Endothelial cell of umbilical vein (primary cell): Measurements from ENCODE around the gene C16orf90. TPM values are rescaled to one million over a fixed set of nuclear protein-coding genes. Genes with fewer than 3 reads are reported as not detected.

Source experiments
- BruUV-seq: library from RNA; stranded (reverse); fragments of 400-500 nt; replicated peaks from 2 replicates; lab custom pipeline; 2021; lab: Mats Ljungman, UMichigan
- CTCF ChIA-PET: fragments of 300-600, 350-600 bp; sonication (Branson Sonifier 250); formaldehyde crosslinking; loops from one replicate; lab custom pipeline; 2021; ENCODE audit warnings: antibody characterized with exemption, inconsistent platforms; lab: Charles Lee
- POLR2A ChIA-PET: fragments of 300-600, 350-600 bp; sonication (Branson Sonifier 250); formaldehyde crosslinking; loops from one replicate; lab custom pipeline; 2021; ENCODE audit warnings: antibody characterized with exemption, inconsistent platforms; lab: Charles Lee
- DNase-seq: peaks from one replicate; pipeline ENCODE4 v3.0.0-alpha.2; 2011; ENCODE audit warnings: low read depth, low spot score
- FAIRE-seq: peaks from 2 replicates; lab custom pipeline; 2011; peaks lifted over from hg19 to GRCh38; lab: Jason Lieb, UNC
- H2AFZ ChIP-seq: 2 replicates; pipeline ENCODE4 v1.6.0; 2012; ENCODE audit warnings: low read depth, low read length, control low read depth, inconsistent platforms
- H3K27ac ChIP-seq: 2 replicates; pipeline ENCODE4 v1.5.1; 2011; ENCODE audit warnings: low read depth, mild to moderate bottlenecking, control low read depth, low read length, moderate library complexity; ENCODE audit not compliant: insufficient read depth
- H3K27me3 ChIP-seq, 2 experiments: 2 replicates each; pipeline versions ENCODE4 v1.6.0 to v1.6.1; 2011; ENCODE audit warnings: low read length in 2 of 2, mixed read lengths in 1 of 2; ENCODE audit not compliant: control insufficient read depth in 2 of 2, insufficient read depth in 2 of 2
- H3K36me3 ChIP-seq, 2 experiments: 2 replicates in 1 of 2; 3 replicates in 1 of 2; pipeline ENCODE4 v1.5.1; 2011; ENCODE audit warnings: low read length in 2 of 2, mild to moderate bottlenecking in 1 of 2, moderate library complexity in 1 of 2; ENCODE audit not compliant: control insufficient read depth in 2 of 2, insufficient read depth in 2 of 2; ENCODE audit errors: extremely low read depth in 1 of 2
- H3K4me1 ChIP-seq: 3 replicates; pipeline ENCODE4 v1.5.1; 2011; ENCODE audit warnings: mild to moderate bottlenecking, low read length; ENCODE audit not compliant: control insufficient read depth, insufficient read depth; ENCODE audit errors: extremely low read depth
- H3K4me2 ChIP-seq: 2 replicates; pipeline ENCODE4 v1.6.1; 2011; ENCODE audit warnings: low read length, control low read depth, mixed read lengths; ENCODE audit not compliant: insufficient read depth
- H3K4me3 ChIP-seq, 3 experiments: fragments of 200-600 bp in 1 of 3; sonication (generic), shearing (Covaris generic) in 1 of 3; replicated peaks in 1 of 3; 2 replicates each; pipeline ENCODE4 v1.5.1; 2011 to 2016; ENCODE audit warnings: control low read depth in 3 of 3, low read length in 3 of 3, mild to moderate bottlenecking in 2 of 3, inconsistent platforms in 1 of 3, low read depth in 1 of 3, moderate library complexity in 1 of 3; ENCODE audit not compliant: insufficient read depth in 1 of 3
- H3K79me2 ChIP-seq: 2 replicates; pipeline ENCODE4 v1.6.0; 2012; ENCODE audit warnings: low read length, inconsistent platforms; ENCODE audit not compliant: control insufficient read depth, insufficient read depth
- H3K9ac ChIP-seq: replicated peaks from 2 replicates; pipeline ENCODE3; 2011; ENCODE audit warnings: low read length, control low read depth; ENCODE audit not compliant: insufficient read depth; ENCODE audit errors: extremely low read depth
- H3K9me1 ChIP-seq: replicated peaks from 3 replicates; pipeline ENCODE4 v1.6.0; 2011; ENCODE audit warnings: mild to moderate bottlenecking, low read length; ENCODE audit not compliant: control insufficient read depth, insufficient read depth; ENCODE audit errors: extremely low read depth
- H3K9me3 ChIP-seq: replicated peaks from 2 replicates; pipeline ENCODE4 v1.5.1; 2012; ENCODE audit warnings: low read length, inconsistent platforms; ENCODE audit not compliant: control insufficient read depth, insufficient read depth
- H4K20me1 ChIP-seq: replicated peaks from 2 replicates; pipeline ENCODE3; 2011; ENCODE audit warnings: mild to moderate bottlenecking, low read length; ENCODE audit not compliant: control insufficient read depth, insufficient read depth; ENCODE audit errors: extremely low read depth
- EZH2 ChIP-seq: IDR thresholded peaks from 2 replicates; pipeline ENCODE4 v1.6.1; 2012; ENCODE audit warnings: borderline replicate concordance, low read depth, mild to moderate bottlenecking, moderate library complexity, low read length, inconsistent platforms; ENCODE audit not compliant: severe bottlenecking
- FOS ChIP-seq: IDR thresholded peaks from 2 replicates; pipeline ENCODE4 v1.6.1; 2011; ENCODE audit warnings: mild to moderate bottlenecking, low read length, moderate library complexity, borderline replicate concordance; ENCODE audit not compliant: insufficient read depth
- GATA2 ChIP-seq: IDR thresholded peaks from 2 replicates; pipeline ENCODE4 v1.7.0; 2011; ENCODE audit warnings: low read depth, mild to moderate bottlenecking, moderate library complexity, mixed read lengths, low read length; ENCODE audit not compliant: insufficient read length, insufficient read depth
- JUN ChIP-seq: IDR thresholded peaks from 2 replicates; pipeline ENCODE4 v1.6.1; 2011; ENCODE audit warnings: borderline replicate concordance, low read depth; ENCODE audit not compliant: insufficient read length, insufficient read depth
- MYC ChIP-seq: IDR thresholded peaks from one replicate; pipeline ENCODE4 v1.6.1; 2011; ENCODE audit warnings: mild to moderate bottlenecking, low read depth, low read length
- POLR2A ChIP-seq: IDR thresholded peaks from 2 replicates; pipeline ENCODE4 v1.6.1; 2012; ENCODE audit warnings: low read depth, mild to moderate bottlenecking, control low read depth, low read length
- POLR2AphosphoS5 ChIP-seq: IDR thresholded peaks from 2 replicates; pipeline ENCODE4 v1.6.1; 2012; ENCODE audit warnings: low read depth, mild to moderate bottlenecking, control low read depth, low read length, moderate library complexity; ENCODE audit not compliant: insufficient read depth
- dilution Hi-C: fragments of 300-500 bp; cut with MboI; formaldehyde crosslinking; loops from one replicate; pipeline ENCODE4 v1.15.0; 2019; ENCODE audit warnings: low sequenced_read_pairs; ENCODE audit not compliant: extremely low pct_ligation_motif_present
- intact Hi-C: fragments of 100-400 bp; cut with micrococcal nuclease; formaldehyde crosslinking; loops from one replicate; pipeline ENCODE4 v1.10.0; 2022
- microRNA-seq: library from miRNA; unstranded; fragments of <30 nt; microRNA quantifications from one replicate; pipeline ENCODE4 v1.2.0, GENCODE V29; 2021; ENCODE audit warnings: borderline number of aligned reads, borderline replicate concordance
- polyA plus RNA-seq, 4 experiments: library from polyadenylated mRNA; depleted of rRNA in 3 of 4; stranded (reverse) in 3 of 4; unstranded in 1 of 4; fragments of >200 nt; gene quantifications; 2 replicates each; pipeline versions ENCODE4 v1.2.1 to v1.2.3, GENCODE V29; 2011 to 2012; ENCODE audit warnings: missing spikeins in 1 of 4
- small RNA-seq: library from RNA; depleted of rRNA; stranded (forward); fragments of <200 nt; gene quantifications from one replicate; pipeline ENCODE3, GENCODE V24; 2012; ENCODE audit warnings: low replicate concordance, low read depth; ENCODE audit not compliant: insufficient read depth, insufficient read length
- total RNA-seq: library from RNA; stranded (reverse); gene quantifications from 2 replicates; pipeline ENCODE4 v1.2.3, GENCODE V29; 2021
- TF ChIP-seq, protein P1 (sequence below): IDR thresholded peaks from 2 replicates; pipeline ENCODE4 v1.6.1; 2011; ENCODE audit not compliant: insufficient read depth, insufficient read length
- TF ChIP-seq, protein P2 (sequence below), 2 donors: IDR thresholded peaks; 1 replicate in 1 of 2; 2 replicates in 1 of 2; pipeline ENCODE4 v1.5.1; 2011; ENCODE audit warnings: low read length in 2 of 2, mild to moderate bottlenecking in 2 of 2, moderate library complexity in 2 of 2, control low read depth in 1 of 2, inconsistent platforms in 1 of 2, low read depth in 1 of 2; ENCODE audit not compliant: insufficient read depth in 1 of 2; ENCODE audit errors: extremely low read depth in 1 of 2

Gene C16orf90
- total and polyA plus RNA-seq, 2 donors (not counting 3 experiments of a cell fraction or from before 2014, with no cell fraction given) = not detected

DNA sequence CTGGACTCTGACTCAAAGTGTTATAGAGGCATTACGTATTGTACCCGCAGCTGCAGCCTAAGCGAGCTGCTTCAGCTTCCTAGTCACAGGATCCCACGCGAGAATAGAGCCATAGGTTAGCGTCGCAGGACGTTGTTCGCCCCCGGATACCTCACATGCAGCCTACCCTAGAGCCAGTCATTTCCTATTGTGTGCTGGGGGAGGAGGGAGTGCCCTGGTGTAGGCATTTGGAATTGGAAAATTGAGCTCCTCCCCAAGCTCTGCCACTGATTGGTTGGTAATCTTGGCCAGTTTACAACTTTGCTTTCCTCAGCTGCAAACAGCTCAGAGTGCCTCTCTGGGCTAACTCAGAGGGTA is 51.3 kb downstream of the C16orf90 start:
- CTCF ChIA-PET = interaction anchor here (0.6 to 2.9 kb wide), 5 partner anchors 13 to 412 kb away, joined by 3 to 16 read pairs (median 5); partner anchors contain the start of gene CLUAP1
- H3K27ac ChIP-seq = peak overlapping the region; percentile 92
- H3K4me1 ChIP-seq = peaks cover 3% of the 10 kb centered on the region
- H3K9me1 ChIP-seq = no peaks in the 10 kb centered on the region
- POLR2A ChIA-PET = interaction anchor here (0.6 to 1.4 kb wide), 6 partner anchors 13 to 342 kb away, joined by 3 to 6 read pairs (median 5); partner anchors contain the start of genes ZNF174, ZNF263 and ZSCAN32
- DNase-seq = peak; percentile 87
- no peak for FAIRE-seq
- H4K20me1 ChIP-seq = no peaks in the 10 kb centered on the region
- H3K36me3 ChIP-seq = peaks cover 0 to 2% of the 10 kb centered on the region in 2 experiments
- peak overlapping the region; percentile 96 for H3K9ac ChIP-seq
- peak overlapping the region; percentile 45 to 78 (median 69) for H3K4me3 ChIP-seq
- peak overlapping the region; percentile 86 for H3K4me2 ChIP-seq
- dilution Hi-C loops = no loop called here
- no peaks in the 10 kb centered on the region for H3K27me3 ChIP-seq
- H2AFZ ChIP-seq = peak overlapping the region; percentile 26
- TF ChIP-seq FOS (peak; percentile 6), GATA2 (no peak), MYC (no peak), POLR2AphosphoS5 (peak; percentile 41), POLR2A (peak; percentile 66), JUN (no peak), EZH2 (no peak)
- TF ChIP-seq, protein P1, sequence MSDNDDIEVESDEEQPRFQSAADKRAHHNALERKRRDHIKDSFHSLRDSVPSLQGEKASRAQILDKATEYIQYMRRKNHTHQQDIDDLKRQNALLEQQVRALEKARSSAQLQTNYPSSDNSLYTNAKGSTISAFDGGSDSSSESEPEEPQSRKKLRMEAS = no peak
- TF ChIP-seq, protein P2, sequence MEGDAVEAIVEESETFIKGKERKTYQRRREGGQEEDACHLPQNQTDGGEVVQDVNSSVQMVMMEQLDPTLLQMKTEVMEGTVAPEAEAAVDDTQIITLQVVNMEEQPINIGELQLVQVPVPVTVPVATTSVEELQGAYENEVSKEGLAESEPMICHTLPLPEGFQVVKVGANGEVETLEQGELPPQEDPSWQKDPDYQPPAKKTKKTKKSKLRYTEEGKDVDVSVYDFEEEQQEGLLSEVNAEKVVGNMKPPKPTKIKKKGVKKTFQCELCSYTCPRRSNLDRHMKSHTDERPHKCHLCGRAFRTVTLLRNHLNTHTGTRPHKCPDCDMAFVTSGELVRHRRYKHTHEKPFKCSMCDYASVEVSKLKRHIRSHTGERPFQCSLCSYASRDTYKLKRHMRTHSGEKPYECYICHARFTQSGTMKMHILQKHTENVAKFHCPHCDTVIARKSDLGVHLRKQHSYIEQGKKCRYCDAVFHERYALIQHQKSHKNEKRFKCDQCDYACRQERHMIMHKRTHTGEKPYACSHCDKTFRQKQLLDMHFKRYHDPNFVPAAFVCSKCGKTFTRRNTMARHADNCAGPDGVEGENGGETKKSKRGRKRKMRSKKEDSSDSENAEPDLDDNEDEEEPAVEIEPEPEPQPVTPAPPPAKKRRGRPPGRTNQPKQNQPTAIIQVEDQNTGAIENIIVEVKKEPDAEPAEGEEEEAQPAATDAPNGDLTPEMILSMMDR (IDR thresholded peaks at IDR 0.05; ENCODE audit: extremely low read depth in 1 of 2, insufficient read depth in 1 of 2, low read depth in 1 of 2, low read length in 2 of 2) = no peak
- no TSS peak for BruUV-seq
- intact Hi-C loops = no loop called here
- H3K9me3 ChIP-seq = no peaks in the 10 kb centered on the region
- H3K79me2 ChIP-seq = peaks cover 18% of the 10 kb centered on the region

Small RNA genes within 50 kb of the gene (microRNA-seq; reads per million reads assigned to microRNA genes)
- not detected for gene MIR6126

Small RNA genes within 50 kb of the gene (small RNA-seq; reads per million reads assigned to genes)
- not detected for gene MIR6126

Other genes with a start within 250 kb of the C16orf90 start
- gene MEFV, start 238.9 kb downstream of the C16orf90 start, total RNA-seq = not detected in 2 replicates
- gene MEFV, start 238.9 kb downstream of the C16orf90 start, polyA plus RNA-seq = not detected in 2 replicates
- 20.8 and 22.7 TPM in 2 replicates for gene ZNF263, start 212.0 kb downstream of the C16orf90 start, total RNA-seq
- 10.9 TPM in 2 replicates for gene ZNF263, start 212.0 kb downstream of the C16orf90 start, polyA plus RNA-seq
- gene TIGD7, start 190.1 kb downstream of the C16orf90 start, total RNA-seq = 3.3 and 3.5 TPM in 2 replicates
- gene TIGD7, start 190.1 kb downstream of the C16orf90 start, polyA plus RNA-seq = 1.1 TPM in 2 replicates
- gene ZNF75A, start 190.0 kb downstream of the C16orf90 start, total RNA-seq = 28.0 and 28.4 TPM in 2 replicates
- gene ZNF75A, start 190.0 kb downstream of the C16orf90 start, polyA plus RNA-seq = 6.4 and 8.3 TPM in 2 replicates
- gene OR2C1, start 139.6 kb downstream of the C16orf90 start, total RNA-seq = not detected in 2 replicates
- gene OR2C1, start 139.6 kb downstream of the C16orf90 start, polyA plus RNA-seq = not detected in 2 replicates
- 10.9 and 13.1 TPM in 2 replicates for gene ZSCAN32, start 94.5 kb downstream of the C16orf90 start, total RNA-seq
- gene ZSCAN32, start 94.5 kb downstream of the C16orf90 start, polyA plus RNA-seq = 8.0 and 9.2 TPM in 2 replicates
- 7.4 and 9.1 TPM in 2 replicates for gene ZNF174, start 94.3 kb downstream of the C16orf90 start, total RNA-seq
- gene ZNF174, start 94.3 kb downstream of the C16orf90 start, polyA plus RNA-seq = 7.1 and 7.5 TPM in 2 replicates
- 1.4 and 1.9 TPM in 2 replicates for gene ZNF597, start 52.0 kb downstream of the C16orf90 start, total RNA-seq
- gene ZNF597, start 52.0 kb downstream of the C16orf90 start, polyA plus RNA-seq = 0.72 and 0.75 TPM in 2 replicates
- 42.9 and 45.7 TPM in 2 replicates for gene NAA60, start 51.8 kb downstream of the C16orf90 start, total RNA-seq
- 22.1 and 24.0 TPM in 2 replicates for gene NAA60, start 51.8 kb downstream of the C16orf90 start, polyA plus RNA-seq
- gene CLUAP1, start 5.5 kb upstream of the C16orf90 start, total RNA-seq = 16.5 and 17.2 TPM in 2 replicates
- 3.5 and 5.8 TPM in 2 replicates for gene CLUAP1, start 5.5 kb upstream of the C16orf90 start, polyA plus RNA-seq
- 3.4 and 8.2 TPM in 2 replicates for gene NLRC3, start 81.9 kb upstream of the C16orf90 start, total RNA-seq
- 0.84 and 0.96 TPM in 2 replicates for gene NLRC3, start 81.9 kb upstream of the C16orf90 start, polyA plus RNA-seq
- gene SLX4, start 116.1 kb upstream of the C16orf90 start, total RNA-seq = 8.9 and 9.3 TPM in 2 replicates
- 2.8 and 2.9 TPM in 2 replicates for gene SLX4, start 116.1 kb upstream of the C16orf90 start, polyA plus RNA-seq
- gene DNASE1, start 159.2 kb upstream of the C16orf90 start, total RNA-seq = 12.2 and 13.5 TPM in 2 replicates
- gene DNASE1, start 159.2 kb upstream of the C16orf90 start, polyA plus RNA-seq = 11.1 and 16.2 TPM in 2 replicates
- gene TRAP1, start 222.0 kb upstream of the C16orf90 start, total RNA-seq = 102 and 109 TPM in 2 replicates
- 95.6 and 117 TPM in 2 replicates for gene TRAP1, start 222.0 kb upstream of the C16orf90 start, polyA plus RNA-seq